ENCODE results near the gene TMEM259. TPM values are rescaled to one million over a fixed set of nuclear protein-coding genes. Genes with fewer than 3 reads are reported as not detected.

The TMEM259 gene
- total RNA-seq, 1 experiment from 2014 or later: 171 TPM

DNA sequence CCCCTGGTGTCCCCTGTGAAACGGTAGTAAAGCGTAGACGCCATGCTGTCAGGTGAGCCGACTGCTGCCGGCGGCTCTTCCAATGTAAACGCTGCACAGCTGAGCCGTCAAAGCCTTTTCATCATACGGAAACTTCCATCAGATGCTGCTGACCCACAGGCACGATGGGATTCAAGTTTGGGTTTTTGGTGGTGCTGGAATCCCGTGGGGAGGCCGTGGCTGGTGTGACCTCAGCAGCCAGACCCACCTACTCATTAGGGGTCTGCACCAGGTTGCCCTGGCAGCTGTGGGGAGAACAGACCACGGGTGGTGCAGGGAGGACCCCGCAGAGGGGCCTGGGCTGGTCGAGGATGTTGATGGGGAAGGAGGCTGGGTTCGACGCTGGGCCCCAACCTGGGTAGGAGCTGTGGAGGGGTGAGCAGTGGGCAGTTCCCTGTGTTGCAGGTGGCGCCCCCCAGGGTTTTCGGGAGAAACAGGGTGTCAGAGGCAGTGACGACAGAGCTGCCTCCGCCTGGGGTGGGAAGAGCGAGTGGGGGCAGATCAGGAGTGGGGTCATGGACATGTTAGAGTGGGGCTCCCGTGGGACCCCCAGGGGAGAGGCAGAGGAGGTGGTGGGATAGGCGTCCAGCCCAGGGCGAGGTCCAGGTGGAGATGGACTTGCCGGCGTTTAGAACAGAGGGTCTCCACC lies 14.1 kb downstream of the TMEM259 start:
- TF ChIP-seq, protein P1, sequence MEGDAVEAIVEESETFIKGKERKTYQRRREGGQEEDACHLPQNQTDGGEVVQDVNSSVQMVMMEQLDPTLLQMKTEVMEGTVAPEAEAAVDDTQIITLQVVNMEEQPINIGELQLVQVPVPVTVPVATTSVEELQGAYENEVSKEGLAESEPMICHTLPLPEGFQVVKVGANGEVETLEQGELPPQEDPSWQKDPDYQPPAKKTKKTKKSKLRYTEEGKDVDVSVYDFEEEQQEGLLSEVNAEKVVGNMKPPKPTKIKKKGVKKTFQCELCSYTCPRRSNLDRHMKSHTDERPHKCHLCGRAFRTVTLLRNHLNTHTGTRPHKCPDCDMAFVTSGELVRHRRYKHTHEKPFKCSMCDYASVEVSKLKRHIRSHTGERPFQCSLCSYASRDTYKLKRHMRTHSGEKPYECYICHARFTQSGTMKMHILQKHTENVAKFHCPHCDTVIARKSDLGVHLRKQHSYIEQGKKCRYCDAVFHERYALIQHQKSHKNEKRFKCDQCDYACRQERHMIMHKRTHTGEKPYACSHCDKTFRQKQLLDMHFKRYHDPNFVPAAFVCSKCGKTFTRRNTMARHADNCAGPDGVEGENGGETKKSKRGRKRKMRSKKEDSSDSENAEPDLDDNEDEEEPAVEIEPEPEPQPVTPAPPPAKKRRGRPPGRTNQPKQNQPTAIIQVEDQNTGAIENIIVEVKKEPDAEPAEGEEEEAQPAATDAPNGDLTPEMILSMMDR (conservative IDR thresholded peaks at IDR 0.05): no peak
- Histone ChIP-seq H3K4me1 (ENCODE audit: insufficient read depth, low read length) (no peaks in the 10 kb centered on the region), H2BK20ac (ENCODE audit: low read depth, low read length, poor library complexity, severe bottlenecking) (no peak overlapping the region), H3K79me1 (ENCODE audit: insufficient read depth, low read depth, low read length, poor library complexity, severe bottlenecking) (no peaks in the 10 kb centered on the region), H4K20me1 (ENCODE audit: control insufficient read depth, insufficient read depth, insufficient read length) (no peaks in the 10 kb centered on the region), H3K23me2 (ENCODE audit: insufficient read length, low read depth, low read length, poor library complexity, severe bottlenecking) (no peaks in the 10 kb centered on the region), H3K9me3 (ENCODE audit: control insufficient read depth, low read depth, low read length) (no peaks in the 10 kb centered on the region), H2AK5ac (ENCODE audit: insufficient read length, low read length) (no peak overlapping the region), H3K14ac (ENCODE audit: insufficient read depth, low read length) (no peak overlapping the region), H3K9ac (ENCODE audit: extremely low read depth, insufficient read length, low read length) (no peak overlapping the region), H3T11ph (ENCODE audit: low read length) (no peak overlapping the region), H3K4ac (ENCODE audit: low read depth, low read length) (no peak overlapping the region), H2BK15ac (ENCODE audit: low read depth, low read length) (no peak overlapping the region), H3K18ac (ENCODE audit: insufficient read length, low read depth, low read length) (no peak overlapping the region), H3K79me2 (ENCODE audit: insufficient read depth, low read length) (0 out of 2 replicates have a peak, but pooled peaks cover 2% of the 10 kb centered on the region), H4K91ac (ENCODE audit: insufficient read length, low read depth, low read length) (no peak overlapping the region), H3K23ac (ENCODE audit: insufficient read length, low read depth, low read length) (no peak overlapping the region), H3K27me3 (ENCODE audit: insufficient read depth, low read length) (no peaks in the 10 kb centered on the region), H2BK120ac (ENCODE audit: low read depth, low read length, poor library complexity, severe bottlenecking) (no peak overlapping the region), H2BK5ac (ENCODE audit: insufficient read length, low read length) (no peak overlapping the region), H4K8ac (replicated peaks; ENCODE audit: insufficient read length, low read depth, low read length) (no peak overlapping the region), H3K4me2 (ENCODE audit: insufficient read depth, insufficient read length, low read length) (no peak overlapping the region), H4K5ac (ENCODE audit: insufficient read length, low read depth, low read length) (no peak overlapping the region), H2AFZ (ENCODE audit: low read length) (no peak overlapping the region), H3K27ac (ENCODE audit: insufficient read length, low read depth, low read length) (no peak overlapping the region), H2BK12ac (ENCODE audit: insufficient read length, low read depth, low read length) (no peak overlapping the region), H3K56ac (ENCODE audit: insufficient read length, low read depth, low read length) (no peak overlapping the region)
- Mint-ChIP-seq H3K27ac (peak overlapping the region in 2 of 3 experiments; percentile 39 to 59; a peak in 2 of 7 replicates), H3K36me3 (ENCODE audit: insufficient read depth in 1 of 3, low read depth in 3 of 3) (peaks cover 0 to 20% (median 18%) of the 10 kb centered on the region in 3 experiments; a peak in 5 of 7 replicates), H3K27me3 (ENCODE audit: low read depth) (peaks cover 8% of the 10 kb centered on the region), H3K9me3 (no peaks in the 10 kb centered on the region), H3K4me1 (no peaks in the 10 kb centered on the region), H3K4me3 (no peak overlapping the region)
- no CpG with 5 or more reads among the region's 27 CpGs for WGBS (ENCODE audit: extremely low coverage, insufficient read length, low lambda C conversion rate)
- no peak for DNase-seq

Data from H9 (cell line).